Stimulated activated CD8-positive, alpha-beta memory T cell treated with anti-CD3 and anti-CD28 coated beads, Interleukin-15, amount 100 ng/mL, for 4 hours (primary cell): Measurements from ENCODE around the gene FHIT.
A peak's percentile ranks its signal among the peaks of the same experiment; 100 is the strongest.

ENCODE experiments used
- DNase-seq, 2 donors: peaks; one replicate each; pipeline ENCODE4 v3.0.0-alpha.2; 2020; ENCODE audit warnings: low read depth in 2 of 2

The FHIT gene

GRCh38 chr3:60056404-60056803, 1194.8 kb downstream of the FHIT start:
- no peak for DNase-seq

GRCh38 chr3:60055765-60056164, 1195.5 kb downstream of the FHIT start:
- DNase-seq: no peak

- peak in 1 of 2 donors; percentile 36 for DNase-seq
Observed at GRCh38 chr3:60053526-60054265, 1197.6 kb downstream of the FHIT start.

GRCh38 chr3:60048447-60048848, 1202.8 kb downstream of the FHIT start:
- no peak for DNase-seq

- DNase-seq: no peak
Observed at GRCh38 chr3:60047426-60048200, 1203.6 kb downstream of the FHIT start.

GRCh38 chr3:60046210-60046609, 1205.0 kb downstream of the FHIT start:
- no peak for DNase-seq

- no peak for DNase-seq
Observed at GRCh38 chr3:60045686-60046085, 1205.6 kb downstream of the FHIT start.

- DNase-seq: no peak
Observed at GRCh38 chr3:60036803-60037202, 1214.4 kb downstream of the FHIT start.

GRCh38 chr3:60033901-60034453, 1217.3 kb downstream of the FHIT start:
- no peak for DNase-seq

GRCh38 chr3:60030982-60031381, 1220.3 kb downstream of the FHIT start:
- no peak for DNase-seq

- no peak for DNase-seq
Observed at GRCh38 chr3:60028233-60028632, 1223.0 kb downstream of the FHIT start.

GRCh38 chr3:60027335-60027734, 1223.9 kb downstream of the FHIT start:
- DNase-seq: no peak

- no peak for DNase-seq
Observed at GRCh38 chr3:60025096-60026050, 1225.9 kb downstream of the FHIT start.

GRCh38 chr3:60024400-60024799, 1226.9 kb downstream of the FHIT start:
- no peak for DNase-seq

- DNase-seq: no peak
Observed at GRCh38 chr3:60023189-60023588, 1228.1 kb downstream of the FHIT start.

GRCh38 chr3:60017631-60018030, 1233.6 kb downstream of the FHIT start:
- DNase-seq: peak in 1 of 2 donors; percentile 26

- no peak for DNase-seq
Observed at GRCh38 chr3:60015032-60015705, 1236.1 kb downstream of the FHIT start.

GRCh38 chr3:60013241-60013640, 1238.0 kb downstream of the FHIT start:
- DNase-seq: no peak

GRCh38 chr3:60011218-60011617, 1240.0 kb downstream of the FHIT start:
- no peak for DNase-seq

- DNase-seq: peak; percentile 12 to 53
Observed at GRCh38 chr3:60010781-60011180, 1240.5 kb downstream of the FHIT start.

GRCh38 chr3:60009931-60010478, 1241.2 kb downstream of the FHIT start:
- no peak for DNase-seq
